MM.1S (cell line): ENCODE results near the gene FOXP1.

Source experiments
- CTCF ChIP-seq: fragments of 300-600 bp; sonication (generic); IDR thresholded peaks from 2 replicates; pipeline ENCODE4 v1.5.1; 2016; ENCODE audit warnings: antibody characterized with exemption, low read length, mixed read lengths
- EZH2 ChIP-seq: fragments of 300-600 bp; sonication (generic); optimal IDR thresholded peaks from 2 replicates; pipeline ENCODE3; 2017; ENCODE audit warnings: low read depth, mild to moderate bottlenecking, antibody characterized with exemption, low read length, mixed read lengths
- EZH2phosphoT487 ChIP-seq: fragments of 300-600 bp; sonication (generic); IDR thresholded peaks from 2 replicates; pipeline ENCODE4 v1.6.1; 2018; ENCODE audit warnings: antibody characterized with exemption, low read length

GRCh38 chr3:71247221-71247957, 336.1 kb downstream of the FOXP1 start:
- TF ChIP-seq CTCF (no peak), EZH2phosphoT487 (no peak), EZH2 (no peak)
